ENCODE results near the gene RRH. TPM values are rescaled to one million over a fixed set of nuclear protein-coding genes. Genes with fewer than 3 reads are reported as not detected.

The RRH gene
- total RNA-seq, 1 donor = not detected

- no peaks in the 10 kb centered on the region for H3K4me1 ChIP-seq (ENCODE audit: insufficient read depth, low read length)
- no peak for TF ChIP-seq CTCF (IDR thresholded peaks at IDR 0.05; ENCODE audit: extremely low read depth, low read depth, low read length)
- H3K79me2 ChIP-seq (ENCODE audit: insufficient read depth, low read length) = no peaks in the 10 kb centered on the region
- no peak for DNase-seq (ENCODE audit: insufficient read length, low spot score, missing footprints)
- no peak overlapping the region for H3K4me3 ChIP-seq (ENCODE audit: insufficient read depth, low read length)
- no peak overlapping the region for H3K27ac ChIP-seq (ENCODE audit: low read depth, low read length)
- H4K20me1 ChIP-seq (ENCODE audit: insufficient read depth, low read length) = no peaks in the 10 kb centered on the region
- H3K36me3 ChIP-seq (ENCODE audit: insufficient read depth, low read length) = no peaks in the 10 kb centered on the region
- no peak overlapping the region for H2AFZ ChIP-seq (ENCODE audit: low read length)
- H3K9me3 ChIP-seq (ENCODE audit: low read depth, low read length) = no peaks in the 10 kb centered on the region
- no peaks in the 10 kb centered on the region for H3K27me3 ChIP-seq (ENCODE audit: insufficient read depth, low read length)
- H3K4me2 ChIP-seq (ENCODE audit: insufficient read depth, low read length) = no peak overlapping the region
These were observed 36.4 kb downstream of the RRH start for GRCh38 chr4:109864134-109864533.

- Histone ChIP-seq H3K4me2 (ENCODE audit: insufficient read depth, low read length) (no peak overlapping the region), H3K79me2 (ENCODE audit: insufficient read depth, low read length) (no peaks in the 10 kb centered on the region), H3K27ac (ENCODE audit: low read depth, low read length) (no peak overlapping the region), H3K9me3 (ENCODE audit: low read depth, low read length) (no peaks in the 10 kb centered on the region), H3K27me3 (ENCODE audit: insufficient read depth, low read length) (no peaks in the 10 kb centered on the region), H3K4me1 (ENCODE audit: insufficient read depth, low read length) (no peaks in the 10 kb centered on the region), H3K36me3 (ENCODE audit: insufficient read depth, low read length) (no peaks in the 10 kb centered on the region), H2AFZ (ENCODE audit: low read length) (no peak overlapping the region), H3K4me3 (ENCODE audit: insufficient read depth, low read length) (no peak overlapping the region), H4K20me1 (ENCODE audit: insufficient read depth, low read length) (no peaks in the 10 kb centered on the region)
- DNase-seq (ENCODE audit: insufficient read length, low spot score, missing footprints) = no peak
- no peak for TF ChIP-seq CTCF (IDR thresholded peaks at IDR 0.05; ENCODE audit: extremely low read depth, low read depth, low read length)
These were observed 42.3 kb downstream of the RRH start for GRCh38 chr4:109870061-109870460.

GRCh38 chr4:109872065-109872464, 44.3 kb downstream of the RRH start:
- no peak for TF ChIP-seq CTCF (IDR thresholded peaks at IDR 0.05; ENCODE audit: extremely low read depth, low read depth, low read length)
- Histone ChIP-seq H3K27ac (ENCODE audit: low read depth, low read length) (no peak overlapping the region), H3K79me2 (ENCODE audit: insufficient read depth, low read length) (no peaks in the 10 kb centered on the region), H3K9me3 (ENCODE audit: low read depth, low read length) (no peaks in the 10 kb centered on the region), H3K4me2 (ENCODE audit: insufficient read depth, low read length) (no peak overlapping the region), H4K20me1 (ENCODE audit: insufficient read depth, low read length) (no peaks in the 10 kb centered on the region), H3K36me3 (ENCODE audit: insufficient read depth, low read length) (no peaks in the 10 kb centered on the region), H2AFZ (ENCODE audit: low read length) (no peak overlapping the region), H3K4me1 (ENCODE audit: insufficient read depth, low read length) (no peaks in the 10 kb centered on the region), H3K27me3 (ENCODE audit: insufficient read depth, low read length) (no peaks in the 10 kb centered on the region), H3K4me3 (ENCODE audit: insufficient read depth, low read length) (no peak overlapping the region)
- no peak for DNase-seq (ENCODE audit: insufficient read length, low spot score, missing footprints)

- Histone ChIP-seq H4K20me1 (ENCODE audit: insufficient read depth, low read length) (no peaks in the 10 kb centered on the region), H3K27ac (ENCODE audit: low read depth, low read length) (no peak overlapping the region), H3K36me3 (ENCODE audit: insufficient read depth, low read length) (no peaks in the 10 kb centered on the region), H3K9me3 (ENCODE audit: low read depth, low read length) (no peaks in the 10 kb centered on the region), H3K4me1 (ENCODE audit: insufficient read depth, low read length) (no peaks in the 10 kb centered on the region), H3K4me2 (ENCODE audit: insufficient read depth, low read length) (no peak overlapping the region), H2AFZ (ENCODE audit: low read length) (no peak overlapping the region), H3K27me3 (ENCODE audit: insufficient read depth, low read length) (no peaks in the 10 kb centered on the region), H3K4me3 (ENCODE audit: insufficient read depth, low read length) (no peak overlapping the region), H3K79me2 (ENCODE audit: insufficient read depth, low read length) (no peaks in the 10 kb centered on the region)
- DNase-seq (ENCODE audit: insufficient read length, low spot score, missing footprints) = peak; percentile 29
- TF ChIP-seq CTCF (IDR thresholded peaks at IDR 0.05; ENCODE audit: extremely low read depth, low read depth, low read length) = no peak
These were observed 45.3 kb downstream of the RRH start for GRCh38 chr4:109872950-109873656.
